IPS-15b (cell line): ENCODE measurements around the gene PPP1R1B.

Experiments used
- H3K27me3 ChIP-seq: one replicate; pipeline ENCODE4 v1.6.1; 2013; ENCODE audit warnings: low read length; ENCODE audit not compliant: control insufficient read depth, insufficient read depth
- H3K36me3 ChIP-seq: one replicate; pipeline ENCODE4 v1.6.1; 2013; ENCODE audit warnings: low read length; ENCODE audit not compliant: control insufficient read depth, insufficient read depth
- H3K4me1 ChIP-seq: one replicate; pipeline ENCODE4 v1.6.1; 2013; ENCODE audit warnings: mild to moderate bottlenecking, low read length; ENCODE audit not compliant: control insufficient read depth, insufficient read depth
- H3K4me3 ChIP-seq: one replicate; pipeline ENCODE4 v1.5.1; 2013; ENCODE audit warnings: low read depth, low read length
- H3K9ac ChIP-seq: one replicate; pipeline ENCODE4 v1.6.1; 2013; ENCODE audit warnings: low read depth, mild to moderate bottlenecking, low read length
- H3K9me3 ChIP-seq: one replicate; pipeline ENCODE4 v1.6.1; 2013; ENCODE audit warnings: mild to moderate bottlenecking, low read length; ENCODE audit not compliant: control insufficient read depth, insufficient read depth

Gene PPP1R1B

DNA sequence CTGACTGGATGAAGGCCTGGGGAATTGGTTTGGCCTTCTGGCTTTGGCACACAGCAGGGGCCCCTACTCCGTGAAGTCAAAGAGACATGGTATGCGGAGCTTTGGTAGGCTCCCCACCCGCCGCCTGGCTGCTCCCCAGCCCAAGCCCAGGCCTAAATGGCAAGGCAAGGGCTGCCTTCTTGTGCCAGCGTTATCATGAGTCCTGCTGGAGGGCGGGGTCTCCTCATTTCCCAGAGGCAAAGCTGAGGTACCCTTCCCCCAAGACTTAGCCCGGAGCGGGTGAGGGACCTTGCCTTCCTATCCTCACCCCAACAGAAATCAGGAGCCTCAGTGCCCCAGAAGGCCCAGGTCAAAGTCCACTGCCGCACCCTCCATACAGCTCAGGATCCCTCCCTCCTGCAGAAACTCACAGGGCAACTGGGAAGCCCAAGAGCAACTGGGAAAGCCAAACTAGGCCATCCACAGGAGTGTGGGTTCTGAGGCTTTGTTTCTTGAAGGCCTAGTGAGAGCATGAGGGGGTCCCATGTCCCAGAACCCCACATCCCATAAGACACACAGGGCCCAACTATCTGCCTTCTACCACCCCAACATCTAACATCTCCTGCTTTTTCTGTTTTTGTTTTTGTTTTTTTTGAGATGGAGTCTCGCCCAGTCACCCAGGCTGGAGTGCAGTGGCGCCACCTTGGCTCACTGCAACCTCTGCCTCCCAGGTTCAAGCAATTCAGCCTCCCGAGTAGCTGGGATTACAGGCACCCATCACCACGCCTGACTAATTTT, 51.8 kb downstream of the PPP1R1B start:
- H3K9me3 ChIP-seq, result no peaks in the 10 kb centered on the region
- no peaks in the 10 kb centered on the region for H3K4me1 ChIP-seq
- H3K9ac ChIP-seq, result no peak overlapping the region
- H3K4me3 ChIP-seq, result no peak overlapping the region
- H3K36me3 ChIP-seq, result peaks cover 11% of the 10 kb centered on the region
- no peaks in the 10 kb centered on the region for H3K27me3 ChIP-seq

GRCh38 chr17:39679521-39680192, 52.9 kb downstream of the PPP1R1B start:
- no peaks in the 10 kb centered on the region for H3K9me3 ChIP-seq
- peaks cover 11% of the 10 kb centered on the region for H3K36me3 ChIP-seq
- H3K9ac ChIP-seq, result no peak overlapping the region
- no peak overlapping the region for H3K4me3 ChIP-seq
- no peaks in the 10 kb centered on the region for H3K27me3 ChIP-seq
- H3K4me1 ChIP-seq, result no peaks in the 10 kb centered on the region

GRCh38 chr17:39683295-39683939, 56.7 kb downstream of the PPP1R1B start:
- no peaks in the 10 kb centered on the region for H3K9me3 ChIP-seq
- H3K4me1 ChIP-seq, result peaks cover 8% of the 10 kb centered on the region
- no peak overlapping the region for H3K9ac ChIP-seq
- peaks cover 5% of the 10 kb centered on the region for H3K36me3 ChIP-seq
- H3K4me3 ChIP-seq, result no peak overlapping the region
- no peaks in the 10 kb centered on the region for H3K27me3 ChIP-seq

DNA sequence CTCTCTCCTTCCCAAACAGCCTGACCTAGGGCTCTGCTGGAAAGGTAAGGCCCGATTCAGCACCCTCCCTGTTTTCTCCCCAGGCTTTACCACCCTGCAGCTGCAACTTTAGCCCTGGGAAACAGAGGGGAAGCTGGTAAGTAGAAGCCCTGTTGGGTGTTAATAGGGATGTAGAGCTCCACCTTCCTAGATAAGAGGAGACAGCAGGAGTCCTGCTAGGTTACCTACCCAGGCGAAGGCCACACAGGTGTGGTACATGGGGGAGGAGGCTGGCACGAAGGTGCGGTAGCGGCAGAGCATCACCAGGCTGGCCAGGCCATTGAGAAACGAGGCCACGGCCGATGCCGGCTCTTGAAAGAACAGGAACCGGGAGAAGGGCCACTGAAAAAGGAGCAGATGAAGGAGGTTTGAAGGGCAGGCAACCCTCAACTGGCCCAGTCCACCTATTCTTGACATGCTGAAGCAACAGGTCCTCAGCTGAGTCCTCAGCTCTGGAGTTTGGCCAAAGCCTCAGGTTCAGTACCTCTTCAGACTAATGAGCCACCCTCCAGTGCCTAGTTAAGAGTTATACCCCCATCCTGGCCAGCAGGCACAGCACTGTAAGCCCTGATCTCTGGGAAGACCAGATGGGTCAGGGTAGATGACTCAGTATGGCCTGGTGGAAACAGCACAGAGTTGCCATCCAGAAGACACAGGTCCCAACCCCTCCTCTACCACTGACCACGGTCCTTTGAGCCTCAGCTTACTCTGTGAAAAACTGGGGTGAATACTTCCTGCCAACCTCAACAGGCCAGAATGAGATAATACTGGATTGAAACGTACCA, 57.8 kb downstream of the PPP1R1B start:
- Histone ChIP-seq H3K9me3 (no peaks in the 10 kb centered on the region), H3K36me3 (peaks cover 1% of the 10 kb centered on the region), H3K9ac (no peak overlapping the region), H3K27me3 (no peaks in the 10 kb centered on the region), H3K4me3 (no peak overlapping the region), H3K4me1 (peaks cover 8% of the 10 kb centered on the region)
